ENCODE data around the gene PDYN. TPM values are rescaled to one million over a fixed set of nuclear protein-coding genes. Genes with fewer than 3 reads are reported as not detected.

The PDYN gene
- total RNA-seq, 1 donor from 2014 or later = 0.19 TPM

DNA sequence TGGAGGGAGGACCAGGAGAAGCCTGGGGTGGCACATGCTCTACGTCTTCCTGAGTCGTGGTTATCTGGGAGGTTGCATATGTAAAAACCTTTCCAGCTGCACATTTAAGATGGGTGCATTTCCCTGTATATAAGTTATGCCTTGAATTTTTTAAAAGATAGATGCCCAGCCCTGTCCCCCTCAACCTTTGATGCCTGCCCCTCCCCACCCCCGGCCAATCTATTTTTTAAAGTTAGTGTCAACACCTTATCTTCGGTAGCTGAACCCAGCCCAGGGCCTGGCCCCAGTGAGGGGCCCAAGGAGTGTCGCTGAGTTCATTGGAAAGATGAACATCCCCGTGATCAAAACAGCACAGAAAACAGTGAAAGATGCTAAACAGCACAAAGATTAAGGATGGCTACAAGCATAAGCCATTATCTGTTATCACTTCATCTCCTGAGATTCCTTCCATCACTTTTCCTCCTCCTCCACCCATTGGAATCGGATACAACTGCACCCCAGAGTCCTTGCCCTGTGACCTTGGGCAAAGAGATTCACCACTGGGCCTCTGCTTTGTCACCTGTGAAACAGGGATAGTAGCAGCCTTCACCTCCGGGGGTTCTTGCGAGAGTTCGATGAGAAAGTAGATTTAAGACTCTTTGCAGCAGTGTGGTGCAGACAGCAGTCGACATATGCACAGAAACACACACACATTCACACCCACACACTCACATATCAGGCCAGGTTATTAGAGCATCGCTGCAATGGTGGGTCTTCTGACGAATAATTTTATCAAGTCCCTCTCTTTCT, 51.2 kb downstream of the PDYN start:
- Mint-ChIP-seq H3K4me1 (ENCODE audit: unreplicated experiment) (peaks cover 10% of the 10 kb centered on the region), H3K36me3 (no peaks in the 10 kb centered on the region), H3K27ac (no peak overlapping the region), H3K9me3 (no peaks in the 10 kb centered on the region), H3K4me3 (no peak overlapping the region), H3K27me3 (peaks cover 41% of the 10 kb centered on the region)
- DNase-seq (ENCODE audit: extremely low spot score, unreplicated experiment) = no peak
- TF ChIP-seq, protein P1, sequence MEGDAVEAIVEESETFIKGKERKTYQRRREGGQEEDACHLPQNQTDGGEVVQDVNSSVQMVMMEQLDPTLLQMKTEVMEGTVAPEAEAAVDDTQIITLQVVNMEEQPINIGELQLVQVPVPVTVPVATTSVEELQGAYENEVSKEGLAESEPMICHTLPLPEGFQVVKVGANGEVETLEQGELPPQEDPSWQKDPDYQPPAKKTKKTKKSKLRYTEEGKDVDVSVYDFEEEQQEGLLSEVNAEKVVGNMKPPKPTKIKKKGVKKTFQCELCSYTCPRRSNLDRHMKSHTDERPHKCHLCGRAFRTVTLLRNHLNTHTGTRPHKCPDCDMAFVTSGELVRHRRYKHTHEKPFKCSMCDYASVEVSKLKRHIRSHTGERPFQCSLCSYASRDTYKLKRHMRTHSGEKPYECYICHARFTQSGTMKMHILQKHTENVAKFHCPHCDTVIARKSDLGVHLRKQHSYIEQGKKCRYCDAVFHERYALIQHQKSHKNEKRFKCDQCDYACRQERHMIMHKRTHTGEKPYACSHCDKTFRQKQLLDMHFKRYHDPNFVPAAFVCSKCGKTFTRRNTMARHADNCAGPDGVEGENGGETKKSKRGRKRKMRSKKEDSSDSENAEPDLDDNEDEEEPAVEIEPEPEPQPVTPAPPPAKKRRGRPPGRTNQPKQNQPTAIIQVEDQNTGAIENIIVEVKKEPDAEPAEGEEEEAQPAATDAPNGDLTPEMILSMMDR (conservative IDR thresholded peaks at IDR 0.05) = no peak

DNA sequence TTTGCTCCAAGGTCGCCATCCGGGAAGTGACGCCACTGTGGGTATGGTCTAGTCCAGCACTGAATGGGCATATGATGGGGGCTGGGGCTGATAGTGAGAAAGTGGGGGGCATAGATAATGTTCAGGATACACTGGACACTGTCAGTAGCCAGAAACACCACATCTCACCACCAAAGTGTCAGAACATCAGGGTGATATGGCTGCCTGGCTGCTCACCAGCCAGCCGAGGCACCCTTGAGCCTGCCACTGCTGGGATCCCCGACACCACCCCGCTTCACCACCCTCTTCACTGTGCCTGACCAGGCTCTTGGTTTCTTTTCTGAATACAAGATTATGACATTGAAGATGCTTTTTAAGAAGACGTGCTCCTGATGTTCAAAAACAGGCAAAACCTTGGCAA, 51.8 kb downstream of the PDYN start:
- TF ChIP-seq, protein P1 (conservative IDR thresholded peaks at IDR 0.05) = no peak
- no peak overlapping the region for H3K27ac Mint-ChIP-seq
- H3K36me3 Mint-ChIP-seq = no peaks in the 10 kb centered on the region
- no peak for DNase-seq (ENCODE audit: extremely low spot score, unreplicated experiment)
- H3K4me1 Mint-ChIP-seq (ENCODE audit: unreplicated experiment) = peaks cover 8% of the 10 kb centered on the region
- no peaks in the 10 kb centered on the region for H3K9me3 Mint-ChIP-seq
- peaks cover 36% of the 10 kb centered on the region for H3K27me3 Mint-ChIP-seq
- H3K4me3 Mint-ChIP-seq = no peak overlapping the region

DNA sequence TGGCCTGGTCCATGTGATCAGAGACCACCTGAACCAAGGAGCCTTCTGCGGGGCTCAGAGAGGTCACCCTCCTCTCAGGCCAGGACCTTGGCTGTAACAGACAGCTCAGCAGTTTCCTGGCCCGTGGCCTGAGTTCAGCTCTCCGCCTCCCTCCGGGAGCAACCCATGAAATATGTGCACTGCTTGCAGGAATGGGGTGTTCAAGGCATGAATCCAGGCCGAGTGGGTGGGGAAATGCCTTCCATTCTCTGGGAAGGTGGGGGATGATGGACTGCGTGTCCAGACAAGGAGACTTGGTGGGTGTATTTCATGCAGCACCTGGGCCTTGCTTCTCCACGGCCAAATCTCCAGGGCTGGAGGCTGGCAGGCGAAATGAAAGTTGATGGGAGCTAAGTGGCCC, 52.6 kb downstream of the PDYN start:
- no peaks in the 10 kb centered on the region for H3K36me3 Mint-ChIP-seq
- no peaks in the 10 kb centered on the region for H3K9me3 Mint-ChIP-seq
- H3K4me1 Mint-ChIP-seq (ENCODE audit: unreplicated experiment) = peaks cover 3% of the 10 kb centered on the region
- no peak overlapping the region for H3K4me3 Mint-ChIP-seq
- DNase-seq (ENCODE audit: extremely low spot score, unreplicated experiment) = no peak
- TF ChIP-seq, protein P1 (conservative IDR thresholded peaks at IDR 0.05) = no peak
- peaks cover 28% of the 10 kb centered on the region for H3K27me3 Mint-ChIP-seq
- no peak overlapping the region for H3K27ac Mint-ChIP-seq

DNA sequence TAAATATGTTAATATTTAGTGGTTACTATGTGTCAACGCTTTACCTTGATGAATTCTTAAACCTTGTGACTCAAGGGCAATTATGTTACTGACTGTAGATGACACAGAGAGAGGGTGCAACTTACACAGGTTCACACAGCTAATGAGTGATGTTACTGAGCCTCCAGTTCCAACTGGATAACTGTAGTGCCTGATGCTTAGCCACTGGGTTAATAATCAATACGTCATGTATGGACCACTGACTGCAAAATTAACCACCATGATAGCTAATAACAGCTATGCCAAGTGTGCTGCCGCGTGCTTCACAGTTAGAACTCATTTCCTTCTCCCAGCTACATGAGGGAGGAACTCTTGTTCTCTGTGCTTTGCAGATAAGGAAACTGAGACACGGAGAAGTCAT, 53.3 kb downstream of the PDYN start:
- H3K4me1 Mint-ChIP-seq (ENCODE audit: unreplicated experiment) = peaks cover 6% of the 10 kb centered on the region
- no peak overlapping the region for H3K4me3 Mint-ChIP-seq
- H3K27ac Mint-ChIP-seq = no peak overlapping the region
- TF ChIP-seq, protein P1 (conservative IDR thresholded peaks at IDR 0.05) = no peak
- H3K27me3 Mint-ChIP-seq = peaks cover 22% of the 10 kb centered on the region
- no peaks in the 10 kb centered on the region for H3K36me3 Mint-ChIP-seq
- no peak for DNase-seq (ENCODE audit: extremely low spot score, unreplicated experiment)
- no peaks in the 10 kb centered on the region for H3K9me3 Mint-ChIP-seq

GRCh38 chr20:1939270-1939595, 54.6 kb downstream of the PDYN start:
- Mint-ChIP-seq H3K4me3 (no peak overlapping the region), H3K36me3 (no peaks in the 10 kb centered on the region), H3K27me3 (peaks cover 16% of the 10 kb centered on the region), H3K9me3 (no peaks in the 10 kb centered on the region), H3K4me1 (ENCODE audit: unreplicated experiment) (peaks cover 6% of the 10 kb centered on the region), H3K27ac (no peak overlapping the region)
- TF ChIP-seq, protein P1 (conservative IDR thresholded peaks at IDR 0.05) = no peak
- DNase-seq (ENCODE audit: extremely low spot score, unreplicated experiment) = no peak
